A204.1 (cell line): ENCODE measurements around the gene LRMDA.
A peak's percentile ranks its signal among the peaks of the same experiment; 100 is the strongest.

Source experiments
- FAIRE-seq: peaks from 2 replicates; lab custom pipeline; 2012; peaks lifted over from hg19 to GRCh38; lab: Jason Lieb, UNC

Gene LRMDA

DNA sequence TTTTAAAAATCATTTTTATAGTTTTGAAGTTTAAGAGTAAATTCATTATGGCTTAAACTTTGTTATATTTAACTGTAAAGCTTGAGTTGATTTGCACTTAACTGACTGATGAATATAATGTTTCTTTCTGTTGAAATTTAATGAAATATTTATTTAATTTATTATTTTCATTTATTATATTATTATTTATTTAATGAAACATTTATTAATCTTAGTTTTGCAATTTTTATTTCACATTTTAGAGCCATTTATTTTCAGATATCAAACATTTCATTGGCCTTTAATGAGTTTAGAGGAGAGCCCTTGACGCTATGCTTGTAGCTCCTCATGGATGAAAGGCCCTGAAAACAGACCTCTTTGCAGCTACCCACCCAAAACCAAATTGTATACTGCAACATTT, 570.0 kb downstream of the LRMDA start:
- peak; percentile 78 for FAIRE-seq

- no peak for FAIRE-seq
Observed at GRCh38 chr10:76002262-76002854, 570.9 kb downstream of the LRMDA start.

DNA sequence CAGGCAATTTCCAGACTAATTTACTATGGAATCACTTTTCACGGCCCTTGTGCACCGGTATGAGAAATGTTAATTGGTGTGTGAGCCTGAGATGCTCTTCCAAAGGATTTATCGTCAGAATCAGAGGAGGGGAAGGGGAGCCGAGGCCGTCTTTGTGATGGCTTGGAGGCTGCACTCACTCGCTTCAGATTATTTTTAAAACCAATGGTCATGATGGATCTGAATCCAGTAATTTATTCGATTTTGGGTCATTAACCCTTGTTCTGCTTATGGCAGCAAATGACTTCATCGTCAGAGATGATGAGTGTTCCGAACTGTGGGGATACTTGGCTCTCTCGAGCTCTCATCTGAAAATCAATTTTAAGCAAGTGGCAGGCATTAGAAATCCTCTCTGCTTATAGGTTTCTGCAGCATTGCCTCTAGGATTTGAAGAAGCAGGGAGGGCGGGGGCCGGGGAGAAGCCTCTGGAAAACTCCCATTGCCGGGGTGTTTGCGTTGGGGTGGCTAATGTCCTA, 576.3 kb downstream of the LRMDA start:
- FAIRE-seq: no peak

- no peak for FAIRE-seq
Observed at GRCh38 chr10:76009531-76009930, 578.1 kb downstream of the LRMDA start.

DNA sequence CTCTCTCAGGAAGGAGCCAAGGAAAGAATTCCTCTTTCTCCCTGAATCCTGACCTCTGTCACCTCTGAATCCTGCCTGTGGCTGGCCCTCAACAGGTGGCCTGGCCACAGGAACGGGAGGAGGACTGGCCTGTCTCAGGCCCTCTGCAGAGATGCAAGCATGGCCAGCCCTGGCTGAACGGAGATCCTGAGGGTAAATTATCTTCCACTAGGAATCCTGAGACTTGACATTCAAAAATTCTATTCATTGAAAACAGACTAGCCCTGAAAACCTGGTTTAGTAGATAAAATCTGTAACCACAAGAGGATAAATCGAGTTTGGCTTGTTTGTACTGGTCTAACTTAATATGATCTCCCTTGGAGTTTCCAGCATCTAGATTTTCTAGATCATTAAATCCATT, 579.3 kb downstream of the LRMDA start:
- FAIRE-seq: no peak

GRCh38 chr10:76012716-76013327, 581.4 kb downstream of the LRMDA start:
- no peak for FAIRE-seq

DNA sequence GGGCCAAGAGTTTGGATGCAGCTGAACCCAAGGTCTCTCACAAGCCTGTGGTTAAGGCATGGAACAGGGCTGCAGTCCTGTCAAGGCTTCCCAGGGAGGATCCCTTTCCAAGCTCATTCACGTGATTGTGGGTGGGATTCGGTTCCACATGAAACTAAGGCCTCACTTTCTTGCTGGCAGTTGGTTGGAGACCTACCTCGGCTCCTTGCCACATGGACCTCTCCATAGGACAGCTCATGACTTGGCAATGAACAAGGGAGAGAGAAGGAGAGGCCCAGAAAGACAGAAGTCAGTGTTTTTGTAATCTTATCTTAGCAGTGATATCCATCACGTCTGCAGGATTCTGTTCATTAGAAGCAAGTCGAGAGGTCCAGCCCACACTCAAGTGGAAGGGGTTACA, 583.8 kb downstream of the LRMDA start:
- no peak for FAIRE-seq

GRCh38 chr10:76017026-76017732, 585.8 kb downstream of the LRMDA start:
- no peak for FAIRE-seq

GRCh38 chr10:76017733-76018433, 586.5 kb downstream of the LRMDA start:
- FAIRE-seq: no peak

DNA sequence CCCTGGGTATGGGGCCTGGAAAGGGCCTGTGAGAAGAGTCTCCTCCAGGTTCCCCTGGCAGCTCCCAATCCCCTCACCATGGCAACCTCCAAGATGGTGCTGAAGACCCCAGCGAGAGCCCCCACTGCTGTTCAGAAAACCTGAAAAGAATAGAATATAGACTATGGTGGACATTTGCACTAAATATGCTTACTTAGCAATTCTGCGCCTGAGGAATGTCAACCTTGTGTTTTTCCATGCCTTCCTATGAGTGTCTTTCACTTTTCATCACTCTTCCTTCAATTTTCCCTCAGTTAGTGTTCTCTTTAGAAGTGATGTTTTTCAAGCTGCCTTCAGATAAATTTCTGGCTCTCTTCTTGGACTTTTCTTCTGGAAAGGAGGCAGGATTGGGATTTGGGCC, 589.2 kb downstream of the LRMDA start:
- FAIRE-seq: no peak

- no peak for FAIRE-seq
Observed at GRCh38 chr10:76021398-76021797, 590.0 kb downstream of the LRMDA start.

- FAIRE-seq: no peak
Observed at GRCh38 chr10:76022366-76022765, 590.9 kb downstream of the LRMDA start.

DNA sequence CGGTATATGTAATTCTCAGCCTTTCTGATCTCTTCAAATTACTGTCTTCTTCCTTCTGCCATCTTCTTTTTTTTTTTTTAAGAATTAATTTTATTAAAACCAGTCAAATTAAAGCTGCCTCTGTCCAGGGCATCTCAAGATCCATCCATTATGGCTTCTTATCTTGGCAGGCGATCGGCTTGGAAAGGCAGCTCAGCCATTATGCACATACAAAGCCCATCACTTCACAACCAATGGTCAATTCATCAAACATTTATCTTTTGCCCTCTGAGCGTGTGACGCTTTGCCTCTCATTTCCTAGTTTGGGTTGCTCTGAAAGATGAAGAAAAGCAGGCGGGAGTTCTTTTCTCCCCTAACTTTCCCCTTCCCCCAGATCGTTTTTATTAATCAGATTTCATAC, 591.6 kb downstream of the LRMDA start:
- no peak for FAIRE-seq

GRCh38 chr10:76024460-76025123, 593.2 kb downstream of the LRMDA start:
- FAIRE-seq: no peak

DNA sequence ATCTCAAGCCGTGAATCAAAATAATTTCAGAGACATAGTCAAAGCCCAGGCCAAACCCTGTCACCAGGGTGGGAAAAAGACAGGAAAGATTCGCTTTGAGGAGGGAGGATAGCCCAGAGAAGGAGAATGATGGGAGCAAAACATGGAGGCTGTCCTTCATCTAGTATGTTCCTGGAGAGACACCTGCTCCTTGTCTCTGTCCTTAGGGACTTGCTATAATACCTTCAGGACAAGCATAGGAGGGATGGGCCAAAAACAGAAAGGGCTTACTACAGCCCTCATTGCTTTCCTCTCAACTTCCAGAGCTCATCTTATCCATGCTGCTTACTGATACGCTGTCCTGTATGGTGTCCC, 593.7 kb downstream of the LRMDA start:
- no peak for FAIRE-seq

DNA sequence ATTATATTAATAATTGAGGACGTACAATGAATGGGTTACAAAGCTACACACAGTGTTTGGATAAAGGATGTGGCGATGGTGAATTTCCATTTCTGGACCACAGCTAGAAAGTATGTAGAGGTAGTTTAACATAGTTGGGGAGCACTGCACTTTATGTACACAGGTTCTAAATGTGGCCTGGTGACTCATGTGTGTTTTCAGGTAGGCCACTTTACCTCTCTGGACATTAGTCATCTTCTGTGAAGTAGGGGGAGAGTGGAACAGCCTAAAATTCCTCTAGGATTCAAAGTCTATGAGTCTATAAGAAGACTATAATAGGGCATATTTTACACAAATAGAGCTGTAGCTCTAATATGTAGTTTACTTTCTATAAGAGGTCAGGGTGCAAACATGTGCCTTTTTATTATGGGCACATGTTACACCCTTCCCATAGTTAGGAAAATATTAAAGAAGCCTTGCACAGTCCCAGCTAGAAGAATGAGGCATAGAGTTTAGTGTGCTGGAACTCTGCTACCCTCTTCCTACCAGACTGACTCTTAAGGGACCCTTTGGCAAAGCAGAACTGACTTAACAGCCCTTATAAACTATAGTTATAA, 594.9 kb downstream of the LRMDA start:
- no peak for FAIRE-seq

DNA sequence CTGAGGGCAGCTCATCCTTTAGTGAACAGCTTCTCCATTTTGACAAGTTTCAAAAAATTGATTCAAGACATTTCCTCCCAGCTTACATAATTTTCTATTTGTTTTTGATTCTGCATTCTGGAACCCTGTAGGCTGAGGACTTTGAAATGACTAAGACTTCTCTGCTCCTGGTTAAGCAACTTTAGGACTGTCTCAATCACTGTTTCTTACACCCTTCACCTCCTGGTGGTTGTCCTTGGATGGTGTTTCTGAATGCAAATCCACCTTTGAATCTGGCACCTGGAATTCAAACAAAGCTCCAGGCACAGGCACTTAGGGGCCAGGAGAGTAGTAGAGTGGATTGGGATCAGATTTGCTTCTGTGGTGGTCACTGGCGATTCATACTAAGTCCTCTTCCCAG, 595.5 kb downstream of the LRMDA start:
- FAIRE-seq: no peak

DNA sequence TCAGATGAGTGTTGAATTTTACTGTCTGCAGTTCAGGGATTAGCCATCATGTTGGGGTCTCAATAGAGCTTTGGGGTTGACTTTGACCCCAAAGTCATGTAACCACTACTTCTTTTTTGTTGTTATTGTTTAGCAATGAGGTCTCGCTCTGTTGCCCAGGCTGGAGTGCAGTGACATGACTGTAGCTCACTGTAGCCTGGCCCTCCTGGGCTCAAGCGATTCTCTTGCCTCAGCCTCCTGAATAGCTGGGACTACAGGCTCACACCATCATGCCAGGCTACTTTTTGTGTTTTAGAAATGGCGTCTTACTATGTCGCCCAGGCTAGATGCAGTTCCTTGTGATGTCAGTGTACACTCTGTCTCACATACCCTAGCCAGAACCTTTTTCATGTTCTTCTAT, 598.4 kb downstream of the LRMDA start:
- no peak for FAIRE-seq

GRCh38 chr10:76031099-76031498, 599.7 kb downstream of the LRMDA start:
- no peak for FAIRE-seq

- no peak for FAIRE-seq
Observed at GRCh38 chr10:76031769-76032699, 600.6 kb downstream of the LRMDA start.

DNA sequence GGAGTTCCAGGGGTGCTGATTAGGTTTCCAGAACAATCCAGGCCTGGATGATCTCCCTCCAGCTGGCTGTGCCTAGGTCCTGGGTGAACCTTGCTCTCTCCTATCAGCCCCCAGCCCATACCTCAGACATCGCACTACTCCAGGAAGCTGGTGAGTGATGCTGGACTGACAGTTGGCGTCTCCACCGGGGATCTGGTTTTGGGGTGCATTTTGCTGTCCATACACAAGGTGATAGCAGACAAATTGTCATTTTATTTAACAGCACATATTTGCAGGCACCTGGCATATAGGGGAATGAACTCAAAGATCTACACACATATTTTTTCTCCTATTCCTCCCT, 601.2 kb downstream of the LRMDA start:
- FAIRE-seq: no peak
